Activated CD4-positive, alpha-beta T cell treated with anti-CD3 and anti-CD28 coated beads, Interleukin-2, amount 50 U/mL, for 24 hours (primary cell): ENCODE results near the gene BGN.

ENCODE experiments used
- DNase-seq, 2 donors: peaks; one replicate each; pipeline ENCODE4 v3.0.0-alpha.2; 2020; ENCODE audit warnings: low read depth in 1 of 2, low spot score in 1 of 2

The BGN gene

DNA sequence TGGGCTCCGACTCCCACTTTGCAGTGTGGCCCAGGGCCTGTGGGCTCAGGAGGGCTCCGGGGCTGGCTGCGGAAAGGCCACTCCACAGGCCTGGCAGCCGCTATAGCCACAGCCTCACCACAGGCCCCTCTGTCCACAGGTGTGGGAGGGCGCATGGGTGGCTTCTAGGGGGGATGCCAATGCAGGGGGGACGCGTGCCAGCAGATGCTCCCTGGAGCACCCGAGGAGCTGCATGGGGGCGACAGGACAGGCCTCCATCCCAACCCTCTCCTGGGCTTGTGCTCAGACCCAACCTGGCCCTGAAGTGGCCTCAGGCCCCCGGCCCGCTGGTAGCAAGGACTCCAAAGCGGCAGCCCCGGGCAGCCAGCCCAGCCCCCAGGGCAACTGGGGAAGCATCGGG, 8.0 kb downstream of the BGN start:
- no peak for DNase-seq

DNA sequence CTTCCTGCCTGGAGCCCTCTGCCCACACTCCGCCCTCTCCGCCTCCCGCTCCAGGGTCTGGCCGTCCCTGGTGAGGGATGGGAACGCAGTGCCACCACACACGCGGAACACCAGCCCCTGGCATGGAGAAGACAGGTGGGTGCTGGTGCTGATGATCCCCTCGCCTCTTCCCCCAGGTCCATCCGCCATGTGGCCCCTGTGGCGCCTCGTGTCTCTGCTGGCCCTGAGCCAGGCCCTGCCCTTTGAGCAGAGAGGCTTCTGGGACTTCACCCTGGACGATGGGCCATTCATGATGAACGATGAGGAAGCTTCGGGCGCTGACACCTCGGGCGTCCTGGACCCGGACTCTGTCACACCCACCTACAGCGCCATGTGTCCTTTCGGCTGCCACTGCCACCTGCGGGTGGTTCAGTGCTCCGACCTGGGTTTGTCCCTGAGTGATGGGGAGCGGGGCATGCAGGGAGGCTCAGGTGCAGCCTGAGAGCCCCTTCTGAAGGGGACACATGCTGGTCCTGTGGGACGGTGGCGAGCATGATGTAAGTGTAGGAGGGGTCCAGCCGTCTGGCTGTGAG, 9.8 kb downstream of the BGN start:
- no peak for DNase-seq

DNA sequence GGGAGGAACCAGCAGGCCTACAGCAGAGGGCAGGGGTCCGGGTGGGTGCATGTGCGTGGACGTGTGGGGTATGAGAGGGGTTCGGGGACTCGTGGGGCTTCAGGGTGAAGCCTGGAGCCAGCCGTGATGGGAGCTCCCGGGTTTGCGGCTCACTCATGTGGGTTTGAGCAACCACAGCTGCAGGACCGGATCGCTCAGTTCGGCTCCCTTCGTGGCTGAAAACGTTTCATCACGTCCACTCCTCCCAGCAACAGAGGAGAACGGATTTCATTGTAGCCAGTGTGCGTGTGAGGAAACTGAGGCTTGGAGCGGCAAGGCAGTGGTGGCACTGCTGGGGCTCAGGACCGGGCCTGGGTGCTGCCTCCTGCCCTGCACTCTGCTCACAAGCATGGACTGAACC, 10.6 kb downstream of the BGN start:
- no peak for DNase-seq

DNA sequence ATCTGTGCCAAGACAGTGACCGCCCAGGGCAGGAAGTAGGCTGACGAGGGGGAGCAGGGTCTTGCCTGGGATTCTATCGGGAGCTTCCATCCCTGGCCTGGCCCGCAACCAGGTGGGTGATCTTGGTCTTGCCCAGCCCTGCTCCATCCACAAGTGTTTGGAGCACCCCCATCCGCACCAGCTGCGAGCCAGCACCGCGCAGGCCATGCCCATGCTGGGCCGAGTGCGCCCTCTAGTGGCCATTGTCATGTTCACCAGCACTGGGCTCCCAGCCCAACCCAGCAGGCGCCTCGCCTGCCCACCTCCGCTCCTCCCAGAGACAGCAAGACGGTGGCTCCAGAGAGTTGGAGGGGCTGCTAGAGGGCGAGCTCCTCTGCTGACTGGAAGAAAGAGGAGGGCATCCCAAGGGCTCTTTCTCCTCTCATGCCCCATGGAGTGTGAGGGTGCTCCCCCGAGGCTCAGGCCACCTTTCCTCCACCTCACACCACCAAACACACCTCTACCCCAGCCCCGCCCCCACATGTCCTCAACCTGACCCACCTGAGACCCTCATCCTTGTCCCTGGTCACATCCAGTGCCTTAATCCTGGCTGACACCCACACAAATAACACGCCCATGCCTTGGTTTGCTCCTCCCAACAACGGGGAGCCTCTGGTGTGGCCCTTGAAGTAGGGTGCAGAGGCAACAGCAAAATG, 12.9 kb downstream of the BGN start:
- DNase-seq = peak; percentile 71 to 75

DNA sequence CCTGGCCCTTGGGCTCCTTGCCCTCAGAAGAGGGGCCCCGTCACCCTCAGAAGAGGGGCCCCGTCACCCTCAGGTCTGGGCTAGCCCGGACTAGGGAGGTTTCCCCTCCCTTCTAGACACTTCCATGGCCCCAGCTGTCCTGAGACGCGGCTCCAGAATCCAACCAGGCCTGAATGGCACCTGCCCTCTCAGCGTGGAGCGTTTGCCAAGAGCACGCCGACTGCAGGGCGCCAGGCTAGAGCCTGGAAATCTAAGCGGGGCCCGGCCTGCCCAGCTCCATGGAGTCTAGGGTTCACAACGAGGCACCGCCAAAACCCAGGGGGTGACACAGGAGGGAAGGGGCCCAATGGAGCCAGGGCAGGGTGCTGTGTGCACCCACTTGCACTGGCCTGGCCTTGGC, 14.8 kb downstream of the BGN start:
- no peak for DNase-seq

DNA sequence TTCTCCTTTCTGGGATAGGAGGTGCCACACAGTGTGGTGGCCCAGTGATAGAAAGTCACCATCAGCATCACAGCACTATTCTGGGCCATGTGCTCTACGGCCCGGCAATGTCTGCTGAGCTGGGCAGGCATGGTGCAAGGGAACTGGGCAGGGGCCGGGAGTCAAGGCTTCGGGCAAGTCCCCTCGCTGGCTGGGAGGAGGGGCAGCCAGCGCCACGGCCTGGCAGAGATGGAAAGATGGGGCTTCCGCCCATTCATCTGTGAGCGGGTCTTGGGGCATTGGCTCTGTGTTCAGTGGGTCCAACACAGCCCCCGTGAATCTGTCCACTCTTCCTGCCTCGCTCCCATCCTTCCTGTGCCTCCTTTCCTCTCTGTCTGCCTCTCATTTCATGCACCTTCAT, 15.6 kb downstream of the BGN start:
- no peak for DNase-seq

DNA sequence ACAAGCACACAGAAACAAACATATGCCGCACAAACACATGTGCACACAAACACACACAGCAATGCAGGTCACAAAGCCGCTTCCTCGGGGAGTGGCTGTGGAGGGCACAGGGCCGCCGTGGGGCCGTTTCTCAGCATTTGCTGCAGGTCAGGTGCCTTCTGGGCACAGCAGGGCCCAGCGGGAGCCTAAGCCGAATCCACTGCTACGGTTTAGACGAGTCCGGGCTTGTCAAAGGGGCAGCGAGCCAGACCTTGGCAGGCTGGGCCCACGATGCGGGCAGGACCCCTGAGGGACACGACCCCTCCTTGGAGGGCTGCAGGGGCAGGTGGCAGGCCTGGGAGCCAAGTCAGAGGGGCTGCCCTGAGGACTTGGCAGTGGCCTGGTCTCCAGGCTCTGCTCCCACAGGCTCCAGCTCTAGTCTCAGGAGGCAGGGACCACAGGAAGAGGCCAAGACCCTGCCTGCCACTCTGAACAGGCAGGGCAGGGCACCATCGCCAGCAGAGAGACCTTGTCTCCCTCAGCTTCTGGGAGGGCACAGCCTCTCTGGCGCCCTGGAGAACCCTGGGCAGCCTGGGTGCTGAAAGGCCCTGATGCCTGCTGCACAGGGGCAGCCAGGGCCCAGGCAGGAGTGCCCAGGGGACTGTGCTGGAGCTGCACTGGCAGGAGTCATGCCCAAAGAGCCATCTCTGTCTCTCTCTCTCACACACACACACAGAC, 17.2 kb downstream of the BGN start:
- no peak for DNase-seq

DNA sequence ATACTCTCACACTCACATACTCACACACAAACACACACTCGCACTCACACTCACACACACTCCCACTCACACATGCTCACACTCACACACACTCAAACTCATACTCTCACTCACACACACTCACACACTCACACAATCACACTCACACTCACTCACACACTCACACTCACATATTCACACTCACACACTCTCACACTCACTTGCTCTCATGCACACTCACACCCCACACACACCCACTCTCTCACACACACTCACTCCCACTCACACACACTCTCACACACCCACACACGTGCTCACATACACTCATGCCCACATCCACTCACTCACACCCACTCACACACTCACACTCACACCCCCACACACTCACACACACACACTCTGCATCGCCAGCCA, 17.7 kb downstream of the BGN start:
- no peak for DNase-seq

DNA sequence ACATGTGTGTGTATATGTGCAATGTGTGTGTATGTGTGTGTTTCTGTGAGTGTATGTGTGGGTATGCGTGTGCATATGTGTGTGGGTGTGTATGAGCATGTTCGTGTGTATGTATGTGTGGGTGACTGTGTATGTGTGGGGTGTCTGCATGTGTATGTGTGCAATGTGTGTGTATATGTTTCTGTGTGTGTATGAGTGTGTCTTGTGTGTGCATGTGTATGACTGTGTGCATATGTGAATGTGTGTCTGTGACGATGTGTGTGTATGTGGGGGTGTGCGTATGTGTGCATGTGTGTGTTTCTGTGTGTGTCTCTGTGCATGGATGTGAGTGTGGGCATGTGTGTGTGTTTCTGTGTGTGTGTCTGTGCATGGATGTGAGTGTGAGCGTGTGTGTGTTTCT, 18.5 kb downstream of the BGN start:
- no peak for DNase-seq

DNA sequence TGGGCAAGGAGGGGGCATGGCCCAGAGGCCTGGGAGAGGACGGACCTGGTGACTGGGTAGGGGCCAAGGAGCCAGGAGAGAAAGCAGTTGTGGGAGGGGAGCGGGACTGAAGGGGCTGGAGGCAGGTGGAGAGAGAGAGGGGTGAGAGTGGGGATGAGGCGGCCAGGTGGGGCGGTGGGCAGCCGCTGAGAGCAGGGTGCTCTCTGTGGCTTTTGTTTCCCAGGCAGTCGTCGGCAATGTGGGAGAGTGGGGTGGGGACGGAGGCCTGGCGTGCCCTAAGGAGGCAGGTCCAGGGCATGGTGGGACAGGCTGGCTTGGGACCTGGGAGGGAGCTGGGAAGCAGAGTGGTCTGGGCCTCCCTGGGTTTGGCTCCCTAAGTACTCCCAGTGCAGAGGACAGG, 19.5 kb downstream of the BGN start:
- DNase-seq = no peak

DNA sequence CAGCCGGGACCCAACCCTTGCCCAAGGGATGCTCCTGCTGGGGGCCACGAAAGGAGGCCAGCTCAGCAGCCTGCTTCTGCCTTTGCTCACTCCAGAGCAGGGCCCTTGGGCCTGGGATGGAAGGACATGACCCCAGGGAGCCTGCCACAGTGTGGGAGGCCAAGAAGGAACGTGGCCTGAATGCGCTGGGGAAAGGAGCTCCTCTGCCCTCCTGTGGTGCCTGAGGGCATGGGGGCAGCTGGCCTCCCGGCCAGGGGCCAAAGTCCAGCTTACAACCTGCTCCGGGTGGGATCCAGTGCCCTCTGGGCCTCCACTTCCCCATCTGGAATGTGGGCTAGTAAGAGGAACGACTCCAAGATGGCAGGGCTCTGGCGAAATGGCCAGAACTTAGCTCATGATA, 20.7 kb downstream of the BGN start:
- no peak for DNase-seq

DNA sequence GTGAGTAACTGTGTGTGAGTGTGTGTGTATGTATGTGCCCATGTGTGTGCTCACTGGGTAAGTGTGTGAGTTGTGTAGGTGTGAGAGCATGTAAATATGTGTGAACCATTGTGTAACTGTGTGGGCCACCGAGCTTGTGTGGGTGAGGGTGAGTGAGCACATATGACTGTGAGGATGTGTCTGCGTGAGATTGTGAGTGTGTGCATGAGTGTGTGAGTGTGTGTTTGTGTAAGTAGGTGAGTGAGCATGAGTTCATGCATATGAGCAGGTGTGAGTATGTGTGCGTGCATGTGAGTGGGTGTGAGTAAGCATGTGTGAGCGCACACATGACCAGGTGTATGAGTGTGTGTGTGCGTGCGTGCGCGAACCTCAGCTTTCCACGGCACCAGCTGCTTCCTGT, 21.3 kb downstream of the BGN start:
- no peak for DNase-seq

DNA sequence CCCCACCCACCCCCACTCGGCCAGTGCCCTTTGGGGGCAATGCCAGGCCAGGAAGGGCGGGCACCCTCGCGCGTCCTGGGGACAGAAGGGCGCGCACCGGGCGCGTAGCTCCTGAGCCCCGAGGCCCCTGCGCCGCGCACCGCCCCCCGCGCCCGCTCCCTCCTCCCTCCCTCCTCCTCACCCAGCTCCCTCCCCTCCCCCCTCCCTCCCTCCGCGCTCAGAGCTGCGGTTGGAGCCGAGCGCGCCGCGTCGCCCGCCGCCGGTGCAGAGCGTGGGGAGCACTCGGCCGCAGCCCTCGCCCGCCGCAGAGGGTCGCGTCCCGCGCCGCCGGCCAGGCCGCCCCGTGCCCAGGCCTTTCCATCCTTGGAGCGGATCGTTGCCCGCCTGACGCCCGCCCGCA, 22.6 kb downstream of the BGN start, which contains the start of gene ATP2B3:
Gene ATP2B3 (plus strand): TSS at position 220 of the 400 bp plus-strand sequence. CDS start 18,606 bp downstream, outside the sequence.
- no peak for DNase-seq

DNA sequence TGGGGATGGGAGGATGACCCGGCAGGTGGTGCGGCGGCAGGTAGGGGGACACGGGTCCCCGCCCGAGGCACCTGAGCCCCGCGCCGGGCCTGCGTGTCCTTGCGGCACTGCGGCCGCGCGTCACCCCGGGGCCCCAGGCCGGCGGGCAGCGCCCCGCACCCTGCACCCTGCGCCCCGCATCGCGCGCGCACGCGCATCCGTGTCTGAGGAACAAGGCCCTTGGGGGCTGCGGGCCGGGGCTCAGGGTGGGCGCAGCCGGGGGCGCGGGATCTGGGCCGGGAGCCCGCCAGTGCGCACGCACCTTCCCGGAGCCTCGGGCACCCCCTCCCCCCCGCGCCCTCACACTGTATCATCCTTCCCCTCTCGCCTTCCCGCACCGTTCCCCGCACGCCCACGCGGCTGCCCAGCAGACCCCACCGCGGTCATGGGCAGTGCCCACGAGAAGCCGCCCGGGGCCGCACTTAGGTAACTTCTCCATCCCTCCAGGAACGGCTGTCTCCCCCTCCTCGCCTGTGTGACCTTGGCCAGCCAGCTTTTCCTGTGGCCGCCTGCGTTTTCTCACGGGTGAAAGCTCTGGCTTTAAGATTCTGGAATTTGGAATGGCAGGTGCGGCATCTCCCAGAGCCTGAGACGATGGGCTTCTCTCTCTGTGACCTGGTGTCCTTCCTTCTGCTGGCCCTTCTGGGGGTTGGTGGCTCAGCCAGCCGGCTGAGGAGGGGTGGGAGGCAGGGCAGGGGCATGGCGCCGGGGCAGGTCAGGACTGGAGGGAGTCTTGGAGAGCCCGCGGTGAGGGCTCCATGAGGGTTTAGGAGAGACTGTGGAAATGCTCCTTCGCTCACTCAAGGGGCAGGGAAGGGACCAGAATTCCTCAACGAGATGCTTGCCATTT, 23.4 kb downstream of the BGN start:
- DNase-seq = no peak

DNA sequence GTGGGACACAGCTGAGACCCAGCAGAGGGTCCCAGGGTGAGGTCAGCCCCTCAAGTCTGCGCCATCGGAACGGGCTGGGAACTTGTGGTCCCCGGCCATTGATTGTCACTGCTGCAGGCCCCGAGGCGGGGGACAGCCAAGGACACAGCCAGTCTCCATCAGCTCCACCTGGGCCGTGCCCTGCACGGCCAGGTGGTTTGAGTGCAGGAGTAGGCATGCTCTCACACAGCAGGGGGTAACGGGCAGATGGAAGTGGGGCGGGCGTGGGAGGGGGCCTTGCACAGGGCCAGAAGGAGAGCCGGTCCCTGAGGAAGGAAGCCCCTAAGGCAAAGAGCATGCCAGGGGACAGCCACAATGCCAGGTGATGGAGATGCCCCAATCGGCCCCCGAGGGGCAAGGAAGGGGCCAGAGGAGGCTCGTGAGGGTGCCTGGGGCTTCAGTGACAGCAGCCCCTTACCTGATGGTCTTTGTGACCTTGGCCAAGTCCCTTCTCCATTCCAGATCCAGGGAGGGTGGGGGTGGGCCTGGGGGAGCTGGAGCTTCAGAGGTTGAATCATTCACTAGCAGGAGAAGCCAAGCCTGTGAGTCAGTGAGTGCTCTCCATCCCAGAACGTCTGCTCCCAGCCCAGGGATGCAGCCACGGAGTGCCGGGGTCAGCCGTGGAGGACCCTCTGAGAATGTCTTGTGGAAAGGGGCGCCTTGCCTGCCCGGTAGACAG, 24.9 kb downstream of the BGN start:
- DNase-seq = no peak

DNA sequence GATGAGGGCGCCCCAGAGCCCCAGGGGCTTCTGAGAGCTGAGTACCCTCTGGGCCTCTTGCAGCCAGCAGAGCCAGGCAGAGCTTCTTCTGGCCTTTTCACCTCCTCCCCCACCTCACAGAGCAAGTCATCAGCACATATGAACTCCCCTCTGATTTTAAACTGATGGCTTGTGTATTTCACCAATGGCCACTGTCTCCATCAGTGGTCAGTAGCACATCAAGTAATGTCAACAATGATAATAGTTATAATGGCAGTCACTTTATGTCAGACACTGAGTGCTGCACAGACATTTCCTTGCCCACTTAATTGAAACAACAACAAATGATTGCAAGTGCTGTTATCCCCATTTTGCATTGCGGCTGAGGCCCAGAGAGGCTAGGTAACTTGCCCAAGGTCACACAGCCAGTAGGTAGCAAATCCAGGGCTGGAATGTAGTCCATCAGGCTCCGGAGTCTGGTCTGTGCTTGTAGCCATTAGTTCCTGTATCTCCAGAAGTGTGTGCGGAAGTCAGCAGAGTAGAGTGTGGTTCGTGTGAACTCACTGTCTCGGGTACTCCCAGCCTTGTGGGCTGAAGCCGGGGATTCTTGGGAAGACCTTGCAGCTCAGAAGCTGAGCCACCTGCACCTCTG, 25.6 kb downstream of the BGN start:
- DNase-seq = no peak

DNA sequence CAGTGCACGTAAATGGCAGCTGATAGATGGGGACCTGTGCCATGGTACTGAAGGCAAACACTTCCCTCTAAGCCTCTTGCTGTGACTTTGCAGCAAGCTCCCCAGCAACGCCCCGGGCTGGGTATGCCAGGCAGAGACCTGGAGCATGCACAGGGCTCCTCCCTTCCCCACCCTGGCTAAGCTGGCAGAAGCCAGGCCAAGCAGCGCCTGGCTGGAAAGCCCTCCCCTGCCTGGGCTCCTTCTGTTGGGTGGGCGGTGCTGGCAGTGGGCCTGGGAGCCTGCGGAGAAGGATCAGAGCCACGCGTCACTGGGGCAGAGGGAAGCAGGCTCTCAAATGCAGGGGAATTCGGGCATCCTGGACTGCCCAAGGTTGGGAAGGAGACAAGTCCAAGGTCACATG, 26.3 kb downstream of the BGN start:
- no peak for DNase-seq

DNA sequence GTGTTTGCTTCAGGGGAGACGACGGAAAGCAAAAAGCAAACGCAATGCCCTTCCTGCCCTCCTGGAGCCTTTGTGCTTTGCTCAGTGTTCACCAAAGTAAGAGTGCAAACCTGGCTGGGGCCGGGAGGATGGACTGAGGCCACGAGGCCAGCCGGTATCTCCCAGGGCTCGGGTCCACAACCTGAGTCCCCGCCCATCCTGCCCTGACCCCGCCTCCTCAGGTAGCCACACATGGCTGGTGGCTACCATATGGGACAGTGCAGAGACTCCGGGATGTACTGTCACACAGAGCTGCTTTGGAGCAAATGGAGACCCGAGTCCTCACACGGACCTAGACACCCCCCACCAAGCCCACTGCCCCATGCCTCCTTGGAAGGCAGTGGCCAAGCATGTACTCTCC, 27.5 kb downstream of the BGN start:
- DNase-seq = no peak

DNA sequence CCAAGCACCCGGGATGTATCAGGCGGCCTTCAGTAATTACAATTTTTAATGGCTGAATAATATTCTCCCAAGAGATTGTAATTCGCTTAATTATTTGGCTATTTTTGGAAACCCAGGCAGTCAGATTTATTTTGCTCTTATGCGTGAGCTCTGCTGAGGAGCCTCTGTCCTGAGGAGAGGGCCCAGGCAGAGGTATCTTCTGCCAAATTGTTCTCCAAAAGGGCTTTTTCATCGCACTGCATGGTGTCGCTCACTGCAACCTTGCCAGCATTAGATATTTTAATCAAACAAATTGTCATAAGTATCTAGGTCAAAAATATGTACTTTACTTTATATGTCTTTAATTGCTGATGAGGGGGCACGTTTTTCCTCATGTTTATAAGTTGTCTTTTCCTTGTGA, 28.5 kb downstream of the BGN start:
- no peak for DNase-seq

DNA sequence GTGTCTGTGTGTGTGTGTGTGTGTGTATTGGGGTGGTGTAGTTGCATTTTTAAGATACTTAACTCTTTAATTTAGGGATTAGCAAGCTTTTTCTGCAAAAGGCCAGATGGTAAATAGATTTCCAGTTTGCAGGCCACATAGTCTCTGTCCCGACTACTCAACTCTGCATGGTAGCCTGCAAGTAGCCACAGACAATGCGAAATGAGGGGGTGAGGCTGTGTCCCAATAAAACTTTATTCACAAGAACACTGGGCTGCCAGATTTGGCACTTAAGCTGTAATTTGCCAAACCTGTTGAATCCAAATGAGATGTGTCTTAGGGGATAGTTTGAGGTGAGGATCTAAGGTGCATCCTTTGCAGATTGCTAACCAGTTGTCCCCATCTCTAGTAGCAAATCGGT, 29.5 kb downstream of the BGN start:
- no peak for DNase-seq

DNA sequence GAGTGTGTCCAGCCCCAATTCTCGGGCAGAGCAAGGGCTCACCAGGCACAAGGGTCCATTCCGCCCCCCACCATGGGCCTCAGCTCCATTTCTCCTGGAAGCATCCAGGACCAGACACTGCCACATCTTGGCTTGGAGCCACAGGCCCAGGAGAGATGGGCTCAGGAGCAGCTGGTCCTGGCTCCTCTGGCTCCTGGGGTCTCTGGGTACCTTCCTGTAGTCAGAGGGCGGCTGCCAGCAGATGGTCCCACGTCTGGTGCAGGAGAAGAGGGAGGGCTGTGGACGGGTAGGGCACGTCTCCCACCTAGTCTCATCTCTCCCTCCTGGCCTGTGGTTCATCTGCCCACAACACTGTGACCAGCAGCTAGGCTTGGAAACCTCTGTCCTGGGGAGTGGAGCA, 30.7 kb downstream of the BGN start:
- no peak for DNase-seq
